ENCODE data around the gene FAM171A2.
"Not testable (repeated sequence)": the region's sequence is repeated elsewhere in the genome, so short reads cannot be mapped to it uniquely, and the experiment has no call there.

FAM171A2 gene

DNA sequence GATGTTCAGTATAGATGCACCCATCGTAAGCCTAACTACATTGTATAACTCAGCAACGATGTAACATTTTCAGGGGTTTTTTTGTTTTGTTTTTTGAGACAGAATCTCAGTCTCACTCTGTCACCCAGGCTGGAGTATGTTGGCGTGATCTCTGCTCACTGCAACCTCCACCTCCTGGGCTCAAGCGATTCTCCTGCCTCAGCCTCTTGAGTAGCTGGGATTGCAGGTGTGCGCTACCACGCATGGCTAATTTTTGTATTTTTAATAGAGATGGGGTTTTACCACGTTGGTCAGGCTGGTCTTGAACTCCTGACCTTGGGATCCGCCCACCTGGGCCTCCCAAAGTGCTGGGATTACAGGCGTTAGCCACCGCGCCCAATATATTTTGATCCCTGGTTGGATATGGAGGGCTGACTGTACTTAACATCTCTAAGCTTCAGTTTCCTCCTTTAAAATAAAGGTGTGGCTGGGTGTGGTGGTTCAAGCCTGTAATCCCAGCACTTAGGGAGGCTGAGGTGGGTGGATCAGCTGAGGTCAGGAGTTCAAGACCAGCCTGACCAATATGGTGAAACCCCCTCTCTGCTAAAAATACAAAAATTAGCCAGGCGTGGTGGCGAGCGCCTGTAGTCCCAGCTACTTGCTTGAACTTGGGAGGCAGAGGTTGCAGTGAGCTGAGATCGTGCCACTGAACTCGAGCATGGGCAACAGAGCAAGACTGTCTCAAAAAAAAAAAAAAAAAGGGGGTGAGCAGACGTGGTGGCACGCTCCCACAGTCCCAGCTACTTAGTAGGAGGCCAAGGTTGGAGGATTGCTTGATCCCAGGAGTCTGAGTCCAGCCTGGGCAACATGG lies 16.2 kb downstream of the FAM171A2 start:
- not testable (repeated sequence) for DNase-seq (ENCODE audit: low read depth, low spot score)

DNA sequence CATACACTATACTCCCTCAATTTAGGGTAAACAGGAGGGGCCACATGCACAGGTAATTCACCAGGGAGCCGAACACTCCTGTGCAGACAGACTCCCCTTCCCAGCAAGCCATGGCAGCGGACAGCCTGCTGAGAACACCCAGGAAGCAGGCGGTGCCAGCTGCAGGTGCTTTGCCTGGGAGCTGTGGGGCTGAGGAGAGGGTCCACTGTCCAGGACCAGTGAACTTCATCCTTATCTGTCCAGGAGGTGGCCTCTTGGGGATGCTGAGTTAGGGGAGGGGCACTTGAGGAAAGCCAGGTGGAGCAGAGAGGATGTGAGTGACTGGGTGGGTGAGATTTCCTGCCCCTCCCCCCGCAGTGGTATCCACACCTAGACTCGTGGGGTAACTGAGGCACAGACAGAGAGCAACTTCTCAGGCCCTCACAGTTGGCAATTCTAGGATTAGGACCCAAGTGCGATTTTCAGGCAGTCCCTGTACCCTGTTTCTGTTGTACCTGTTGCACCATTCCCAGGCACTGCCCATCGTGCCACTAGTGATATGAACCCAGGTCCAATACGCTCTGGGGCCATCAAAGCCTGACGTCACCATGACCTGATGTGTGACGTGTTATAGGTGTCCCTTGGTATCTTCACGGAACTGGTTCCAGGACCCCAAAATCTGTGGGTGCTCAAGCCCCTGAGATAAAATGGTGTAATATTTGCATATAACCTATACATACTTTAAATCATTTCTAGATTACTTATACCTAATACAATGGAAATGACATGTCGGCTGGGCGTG lies 17.4 kb downstream of the FAM171A2 start:
- no peak for DNase-seq (ENCODE audit: low read depth, low spot score)

DNA sequence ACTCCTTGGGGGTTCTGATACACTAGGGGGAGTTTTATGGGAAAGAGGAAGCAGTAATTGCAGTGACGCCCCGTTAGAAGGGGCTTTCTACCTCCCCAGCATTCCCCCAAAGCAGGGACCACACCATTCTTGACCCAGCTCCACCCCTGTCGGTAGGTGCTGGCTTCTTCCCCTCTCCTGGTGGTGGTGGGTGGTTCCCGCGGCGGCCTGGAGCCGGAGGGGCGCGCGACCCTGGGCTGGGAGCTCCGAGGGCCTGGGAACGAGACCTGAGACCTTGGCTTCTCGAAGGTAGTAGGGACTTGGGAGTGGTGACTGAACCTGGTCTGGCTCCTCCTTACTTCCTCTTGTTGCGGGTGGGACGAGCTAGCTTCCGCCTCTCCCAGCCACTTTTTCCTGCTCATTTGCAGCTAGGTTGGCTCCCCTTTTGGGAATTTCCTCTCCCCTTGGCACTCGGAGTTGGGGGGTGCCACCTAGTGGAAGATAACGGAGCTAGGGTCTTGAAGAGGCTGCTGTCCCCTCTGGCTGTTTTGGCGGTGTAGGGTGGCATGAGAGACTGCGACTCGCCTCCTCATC lies 18.1 kb downstream of the FAM171A2 start:
- DNase-seq (ENCODE audit: low read depth, low spot score), result no peak

- DNase-seq (ENCODE audit: low read depth, low spot score), result peak; percentile 99
These were observed 18.7 kb downstream of the FAM171A2 start, which contains the start of gene GRN for GRCh38 chr17:44344939-44345453. Gene GRN, plus strand, starts transcription at chr17:44345302. Its CDS starts 3,863 bp downstream, at chr17:44349165.

DNA sequence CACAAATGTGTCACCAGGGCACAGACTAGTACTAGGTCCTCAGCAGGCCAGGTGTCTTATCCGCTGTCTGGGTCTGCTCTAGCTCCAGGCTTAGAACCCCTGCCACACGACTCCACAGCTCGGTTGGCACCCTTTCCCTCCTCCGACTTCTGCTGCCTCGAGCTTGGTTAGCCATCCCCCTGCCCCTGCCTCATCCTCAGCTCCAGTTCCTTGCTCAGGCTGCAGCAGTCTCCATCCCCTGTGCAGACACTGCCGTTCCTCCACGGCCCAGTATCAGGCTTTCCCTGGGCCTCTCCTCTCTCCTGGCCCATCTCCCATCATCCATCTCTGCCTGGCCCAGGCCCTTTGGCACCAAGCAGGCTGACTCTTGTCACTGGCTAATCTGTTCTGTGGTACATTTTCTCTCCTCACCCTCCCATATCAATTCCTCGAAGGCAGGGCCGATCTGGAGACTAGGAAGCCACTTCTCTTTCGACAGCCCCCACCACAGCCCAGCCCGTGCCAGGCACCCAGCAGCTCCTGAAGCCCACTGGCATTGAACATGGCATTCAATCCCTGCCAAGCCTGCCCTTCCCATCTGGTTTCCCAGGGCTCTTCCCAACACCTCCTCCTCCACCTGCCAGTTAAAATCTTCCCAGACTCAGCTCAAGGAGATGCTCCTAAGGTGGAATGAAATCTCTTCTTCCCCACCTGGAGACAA lies 20.0 kb downstream of the FAM171A2 start:
- no peak for DNase-seq (ENCODE audit: low read depth, low spot score)

DNA sequence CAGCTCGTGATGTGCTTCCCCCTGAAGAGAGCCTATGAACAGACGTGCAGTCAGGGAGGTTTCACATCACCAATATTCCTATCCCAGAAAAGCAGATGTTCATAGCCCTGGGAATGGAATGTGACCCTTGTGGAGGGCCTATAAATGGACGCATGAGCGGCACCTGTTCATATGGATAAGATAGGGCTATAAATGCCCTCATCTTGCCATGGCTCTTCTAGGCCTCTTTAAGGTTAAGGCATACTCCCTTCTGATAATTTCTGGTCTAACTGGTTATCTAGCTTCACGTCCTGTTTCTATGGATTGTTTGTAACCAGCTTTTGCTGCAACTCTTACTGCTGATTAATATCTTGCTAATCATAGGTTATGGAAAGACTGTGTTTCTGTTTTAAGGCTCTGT lies 23.1 kb downstream of the FAM171A2 start:
- DNase-seq (ENCODE audit: low read depth, low spot score), result not testable (repeated sequence)

DNA sequence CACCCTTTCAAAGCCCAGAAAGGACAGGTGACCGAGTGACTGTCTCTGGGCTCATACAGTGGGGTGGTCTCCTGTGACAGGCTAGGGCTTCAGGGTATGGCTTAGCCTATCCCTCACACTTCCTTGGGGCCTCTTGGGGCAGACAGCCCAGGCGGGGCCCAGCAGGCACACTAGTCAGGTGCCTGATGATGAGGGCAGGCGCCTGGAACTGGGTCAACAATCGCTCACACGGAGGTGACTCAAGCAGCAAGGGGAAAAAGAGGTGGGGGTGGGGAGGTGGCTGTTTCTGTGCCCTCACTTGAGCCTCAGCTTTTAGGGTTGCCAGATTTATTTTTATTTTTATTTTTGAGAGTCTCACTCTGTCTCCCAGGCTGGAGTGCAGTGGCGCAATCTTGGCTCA lies 25.0 kb downstream of the FAM171A2 start:
- DNase-seq (ENCODE audit: low read depth, low spot score), result no peak

GRCh38 chr17:44335968-44336367 lies 27.7 kb downstream of the FAM171A2 start:
- no peak for DNase-seq (ENCODE audit: low read depth, low spot score)

GRCh38 chr17:44335564-44335963 lies 28.1 kb downstream of the FAM171A2 start:
- no peak for DNase-seq (ENCODE audit: low read depth, low spot score)

- no peak for DNase-seq (ENCODE audit: low read depth, low spot score)
These were observed 28.9 kb downstream of the FAM171A2 start for GRCh38 chr17:44334727-44335126.

GRCh38 chr17:44334315-44334714 lies 29.3 kb downstream of the FAM171A2 start:
- no peak for DNase-seq (ENCODE audit: low read depth, low spot score)

- DNase-seq (ENCODE audit: low read depth, low spot score), result no peak
These were observed 30.3 kb downstream of the FAM171A2 start for GRCh38 chr17:44333371-44333770.

GRCh38 chr17:44331249-44331760 lies 32.3 kb downstream of the FAM171A2 start:
- DNase-seq (ENCODE audit: low read depth, low spot score), result no peak

DNA sequence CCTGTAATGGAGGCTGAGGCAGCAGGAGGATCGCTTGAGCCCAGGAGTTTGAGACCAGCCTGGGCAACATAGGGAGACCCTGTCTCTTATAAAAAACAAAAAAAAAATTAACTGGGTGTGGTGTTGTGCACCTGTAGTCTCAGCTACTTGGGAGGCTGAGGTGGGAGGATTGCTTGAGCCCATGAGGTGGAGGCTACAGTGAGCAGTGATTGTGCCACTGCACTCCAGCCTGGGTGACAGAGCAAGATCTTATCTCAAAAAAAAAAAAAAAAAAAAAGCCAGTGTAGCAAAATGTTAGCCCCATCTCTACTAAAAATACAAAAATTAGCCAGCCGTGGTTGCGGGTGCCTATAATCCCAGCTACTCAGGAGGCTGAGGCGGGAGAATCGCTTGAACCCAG lies 33.4 kb downstream of the FAM171A2 start:
- not testable (repeated sequence) for DNase-seq (ENCODE audit: low read depth, low spot score)

GRCh38 chr17:44329516-44329915 lies 34.1 kb downstream of the FAM171A2 start:
- not testable (repeated sequence) for DNase-seq (ENCODE audit: low read depth, low spot score)

- no peak for DNase-seq (ENCODE audit: low read depth, low spot score)
These were observed 35.8 kb downstream of the FAM171A2 start for GRCh38 chr17:44327715-44328449.

- peak; percentile 91 for DNase-seq (ENCODE audit: low read depth, low spot score)
These were observed 36.7 kb downstream of the FAM171A2 start for GRCh38 chr17:44326861-44327444.

GRCh38 chr17:44324571-44325275 lies 38.9 kb downstream of the FAM171A2 start, which contains the start of gene SLC25A39:
Gene SLC25A39, minus strand, starts transcription at chr17:44324823. Its CDS starts 1,261 bp downstream, at chr17:44323562.
- DNase-seq (ENCODE audit: low read depth, low spot score), result peak; percentile 63

DNA sequence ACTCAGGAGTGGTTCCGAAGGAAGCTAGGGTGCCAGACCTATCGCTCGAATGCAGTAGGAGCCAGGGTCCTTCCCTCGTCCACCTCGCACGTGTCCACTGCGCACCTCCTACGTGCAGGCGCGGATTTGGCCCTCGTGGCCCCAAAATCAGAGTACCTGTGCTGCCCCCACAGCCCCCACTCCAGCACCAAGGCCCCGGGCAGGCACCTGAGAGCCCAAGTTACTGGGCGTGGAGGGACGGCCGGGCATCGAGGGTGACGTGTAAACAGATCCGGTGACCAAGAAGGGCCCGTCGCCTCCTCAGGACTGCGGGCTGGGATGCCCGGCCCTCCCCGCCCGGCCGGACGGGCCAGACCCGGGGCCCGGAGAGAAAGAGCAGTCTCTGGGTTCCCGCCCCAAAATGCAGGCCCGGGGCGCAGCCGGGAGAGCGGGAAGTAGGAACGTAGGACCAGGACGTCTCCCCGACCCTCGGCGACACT lies 39.5 kb downstream of the FAM171A2 start:
- DNase-seq (ENCODE audit: low read depth, low spot score), result no peak

Data from iPS DF 19.7 (cell line).